ENCODE data around the gene TYSND1. TPM values are rescaled to one million over a fixed set of nuclear protein-coding genes. Genes with fewer than 3 reads are reported as not detected.

The TYSND1 gene
- total and polyA plus RNA-seq, 12 donors = 4.1 to 33.1 (median 18.0) TPM

DNA sequence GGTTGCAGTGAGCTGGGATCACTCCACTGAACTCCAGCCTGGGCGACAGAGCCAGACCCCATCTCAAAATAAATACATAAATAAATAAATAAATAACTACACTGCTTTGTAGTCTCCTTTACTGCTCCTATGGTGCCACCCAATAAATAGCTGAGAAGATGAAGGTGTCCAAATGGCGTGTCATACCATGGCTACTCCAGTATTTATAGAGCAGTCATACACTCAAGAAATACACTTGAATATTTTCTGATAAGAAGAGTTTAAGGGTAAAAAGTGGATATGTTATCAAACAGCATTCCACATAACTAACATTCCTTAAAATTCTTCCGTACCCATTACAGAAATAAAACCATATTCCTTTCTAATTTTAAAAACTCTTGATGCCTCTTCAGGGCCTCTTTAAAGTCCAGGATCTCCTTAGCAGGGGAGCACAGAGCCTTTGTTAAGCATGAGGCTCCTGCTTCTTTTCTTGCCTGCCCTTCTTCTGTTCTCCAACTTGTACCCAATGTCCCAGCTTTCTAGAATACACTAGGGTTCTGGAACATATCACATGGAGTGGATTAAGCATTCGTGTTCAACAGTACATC is 31.7 kb upstream of the TYSND1 start:
- TF ChIP-seq, protein P1, sequence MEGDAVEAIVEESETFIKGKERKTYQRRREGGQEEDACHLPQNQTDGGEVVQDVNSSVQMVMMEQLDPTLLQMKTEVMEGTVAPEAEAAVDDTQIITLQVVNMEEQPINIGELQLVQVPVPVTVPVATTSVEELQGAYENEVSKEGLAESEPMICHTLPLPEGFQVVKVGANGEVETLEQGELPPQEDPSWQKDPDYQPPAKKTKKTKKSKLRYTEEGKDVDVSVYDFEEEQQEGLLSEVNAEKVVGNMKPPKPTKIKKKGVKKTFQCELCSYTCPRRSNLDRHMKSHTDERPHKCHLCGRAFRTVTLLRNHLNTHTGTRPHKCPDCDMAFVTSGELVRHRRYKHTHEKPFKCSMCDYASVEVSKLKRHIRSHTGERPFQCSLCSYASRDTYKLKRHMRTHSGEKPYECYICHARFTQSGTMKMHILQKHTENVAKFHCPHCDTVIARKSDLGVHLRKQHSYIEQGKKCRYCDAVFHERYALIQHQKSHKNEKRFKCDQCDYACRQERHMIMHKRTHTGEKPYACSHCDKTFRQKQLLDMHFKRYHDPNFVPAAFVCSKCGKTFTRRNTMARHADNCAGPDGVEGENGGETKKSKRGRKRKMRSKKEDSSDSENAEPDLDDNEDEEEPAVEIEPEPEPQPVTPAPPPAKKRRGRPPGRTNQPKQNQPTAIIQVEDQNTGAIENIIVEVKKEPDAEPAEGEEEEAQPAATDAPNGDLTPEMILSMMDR (IDR thresholded peaks at IDR 0.05) = no peak
- 78 to 83% (median 82%) methylated on average over 4 of the region's 4 CpGs for WGBS, 4 donors
- H3K27me3 ChIP-seq = no peaks in the 10 kb centered on the region
- no peaks in the 10 kb centered on the region for H3K36me3 ChIP-seq (replicated peaks in 1 of 2)
- H3K27ac ChIP-seq = no peak overlapping the region
- no peak overlapping the region for H3K4me3 ChIP-seq
- peaks cover 0 to 7% of the 10 kb centered on the region in 2 donors for H3K4me1 ChIP-seq (replicated peaks in 1 of 2)
- no peaks in the 10 kb centered on the region for H3K9me3 ChIP-seq (replicated peaks in 1 of 3)
- no peak for DNase-seq
- intact Hi-C loops (cut with DNase I) = no loop called here

DNA sequence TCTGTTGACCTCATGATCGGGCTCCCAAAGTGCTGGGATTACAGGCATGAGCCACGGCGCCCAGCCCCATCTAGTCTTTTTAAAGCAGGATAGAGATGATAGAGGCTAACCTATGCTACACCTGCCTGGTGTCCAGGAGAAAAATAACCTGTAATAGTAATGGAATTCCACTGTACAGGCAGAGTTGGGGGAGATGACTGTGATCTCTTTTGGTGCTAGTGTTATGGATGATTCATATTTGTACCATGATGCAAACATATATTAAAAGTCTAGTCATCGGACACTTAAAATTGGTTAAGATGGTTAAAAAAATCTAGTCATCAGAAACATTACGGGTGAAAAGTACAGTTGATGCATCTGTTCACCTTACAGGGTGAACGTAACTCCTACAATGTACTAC is 29.9 kb upstream of the TYSND1 start:
- H3K27me3 ChIP-seq = no peaks in the 10 kb centered on the region
- WGBS, 4 donors = 69 to 92% (median 76%) methylated on average over 5 to 6 of the region's 6 CpGs
- H3K9me3 ChIP-seq (replicated peaks in 1 of 3) = no peaks in the 10 kb centered on the region
- H3K4me1 ChIP-seq (replicated peaks in 1 of 2) = peaks cover 0 to 7% of the 10 kb centered on the region in 2 donors
- H3K36me3 ChIP-seq (replicated peaks in 1 of 2) = no peaks in the 10 kb centered on the region
- H3K4me3 ChIP-seq = no peak overlapping the region
- DNase-seq = no peak
- intact Hi-C loops (cut with DNase I) = no loop called here
- TF ChIP-seq POLR2A (IDR thresholded peaks at IDR 0.05) = no peak
- TF ChIP-seq, protein P1 (IDR thresholded peaks at IDR 0.05) = no peak
- H3K27ac ChIP-seq = no peak overlapping the region

DNA sequence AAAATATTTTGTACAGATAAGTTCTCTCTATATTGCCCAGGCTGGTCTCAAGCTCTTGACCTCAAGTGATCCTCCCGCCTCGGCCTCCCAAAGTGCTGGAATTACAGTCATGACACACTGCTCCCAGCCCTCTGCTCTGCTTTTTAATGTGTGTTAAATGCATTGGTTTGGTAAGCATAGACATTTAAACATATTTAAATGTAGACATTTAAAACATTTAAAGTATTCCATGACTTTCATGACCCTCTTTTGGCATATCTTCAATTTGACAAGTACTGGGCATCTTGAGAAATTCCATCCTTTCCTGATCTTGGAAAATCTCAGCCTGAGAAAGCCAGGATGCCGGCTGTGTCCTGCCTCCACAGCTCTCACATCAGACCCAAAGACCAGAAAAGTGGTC is 29.0 kb upstream of the TYSND1 start:
- Histone ChIP-seq H3K27ac (no peak overlapping the region), H3K9me3 (replicated peaks in 1 of 3) (no peaks in the 10 kb centered on the region), H3K4me3 (no peak overlapping the region), H3K4me1 (replicated peaks in 1 of 2) (peaks cover 0 to 12% of the 10 kb centered on the region in 2 donors), H3K27me3 (no peaks in the 10 kb centered on the region), H3K36me3 (replicated peaks in 1 of 2) (no peaks in the 10 kb centered on the region)
- 89 to 96% (median 94%) methylated on average over 3 of the region's 3 CpGs for WGBS, 4 donors
- DNase-seq = no peak
- TF ChIP-seq, protein P1 (IDR thresholded peaks at IDR 0.05) = no peak
- no peak for TF ChIP-seq POLR2A (IDR thresholded peaks at IDR 0.05)
- intact Hi-C loops (cut with DNase I) = no loop called here

DNA sequence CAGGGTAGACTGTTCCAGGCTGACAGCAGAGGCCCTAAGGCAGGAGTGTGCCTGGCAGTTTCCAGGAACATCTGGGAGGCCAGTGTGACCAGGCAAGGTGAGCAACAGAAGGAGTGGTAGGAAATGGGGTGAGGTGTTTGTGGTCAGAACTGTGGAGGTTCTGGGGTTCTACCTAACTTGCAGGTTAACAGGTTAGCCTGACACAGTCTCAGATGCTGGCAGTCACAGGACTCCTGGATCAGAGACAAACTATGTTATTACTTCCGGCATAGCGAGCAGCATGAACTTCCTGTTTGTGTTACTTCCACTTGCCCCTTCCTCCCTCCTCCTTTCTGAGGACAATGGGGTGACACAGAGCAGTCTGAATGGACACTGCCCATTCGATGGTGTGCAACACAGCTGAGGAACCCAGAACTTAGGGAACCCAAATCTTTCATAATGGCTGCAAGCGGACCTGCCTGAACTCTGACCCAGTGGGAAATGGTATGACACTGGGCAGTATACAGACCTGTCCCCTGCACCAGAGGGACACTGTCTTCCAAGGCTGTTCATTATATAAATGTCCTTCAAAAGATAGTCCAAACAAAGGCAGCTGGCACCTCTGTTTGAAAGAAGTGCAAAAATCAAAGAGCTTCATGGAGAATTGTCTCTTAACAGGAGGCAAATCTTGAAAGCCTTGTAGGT is 27.7 kb upstream of the TYSND1 start:
- Histone ChIP-seq H3K4me3 (no peak overlapping the region), H3K9me3 (replicated peaks in 1 of 3) (no peaks in the 10 kb centered on the region), H3K27ac (peak overlapping the region in 1 of 5 donors; percentile 15), H3K4me1 (replicated peaks in 1 of 2) (peaks cover 2 to 16% of the 10 kb centered on the region in 2 donors), H3K36me3 (replicated peaks in 1 of 2) (no peaks in the 10 kb centered on the region), H3K27me3 (no peaks in the 10 kb centered on the region)
- no peak for DNase-seq
- intact Hi-C loops (cut with DNase I) = no loop called here
- TF ChIP-seq POLR2A (IDR thresholded peaks at IDR 0.05) = no peak
- TF ChIP-seq, protein P1 (IDR thresholded peaks at IDR 0.05) = no peak
- 44 to 52% (median 48%) methylated on average over 3 to 4 of the region's 4 CpGs for WGBS, 4 donors

All from adrenal gland (tissue), 12 donors.